ENCODE measurements around the gene SLC5A10.

Gene SLC5A10

GRCh38 chr17:18981642-18982424, 29.9 kb downstream of the SLC5A10 start:
- WGBS (ENCODE audit: insufficient coverage): 79% methylated on average over 29 of the region's 30 CpGs
- H3K27ac ChIP-seq (ENCODE audit: insufficient read depth in 1 of 2, low read depth in 1 of 2, low read length in 2 of 2, poor library complexity in 1 of 2, severe bottlenecking in 2 of 2): peak overlapping the region in 1 of 2 experiments; percentile 61
- no peak overlapping the region for H3K4me3 ChIP-seq (ENCODE audit: control insufficient read depth in 1 of 7, extremely low read depth in 1 of 7, insufficient read depth in 4 of 7, low read depth in 2 of 7, low read length in 6 of 7)
- no peaks in the 10 kb centered on the region for H3K9me3 ChIP-seq (ENCODE audit: control extremely low read depth in 1 of 5, control insufficient read depth in 4 of 5, insufficient read depth in 2 of 5, low read depth in 1 of 5, low read length in 4 of 5)
- H3K4me1 ChIP-seq (ENCODE audit: control extremely low read depth in 1 of 4, control insufficient read depth in 4 of 4, insufficient read depth in 4 of 4, low read length in 3 of 4): no peaks in the 10 kb centered on the region
- ChIA-PET CTCF (interaction anchor here (0.6 to 2.2 kb wide), 5 partner anchors 11 to 21 kb away, joined by 3 to 6 read pairs (median 3); no protein-coding TSS in a partner anchor), POLR2A (no interaction called here)
- DNase-seq: peak; percentile 24 to 46 (median 43)
- no peaks in the 10 kb centered on the region for H3K27me3 ChIP-seq (replicated peaks in 2 of 5; ENCODE audit: control insufficient read depth in 4 of 5, insufficient read depth in 5 of 5, low read length in 4 of 5)
- H3K36me3 ChIP-seq (ENCODE audit: control insufficient read depth in 4 of 4, insufficient read depth in 4 of 4, low read length in 3 of 4): peaks cover 0 to 34% (median 21%) of the 10 kb centered on the region in 4 experiments

- ChIA-PET POLR2A (no interaction called here), CTCF (interaction anchor here (1.7 to 2.9 kb wide), 4 partner anchors 8 to 23 kb away, joined by 6 to 8 read pairs (median 6); no protein-coding TSS in a partner anchor)
- peaks cover 0 to 24% (median 9%) of the 10 kb centered on the region in 4 experiments for H3K36me3 ChIP-seq (ENCODE audit: control insufficient read depth in 4 of 4, insufficient read depth in 4 of 4, low read length in 3 of 4)
- H3K27ac ChIP-seq (ENCODE audit: insufficient read depth in 1 of 2, low read depth in 1 of 2, low read length in 2 of 2, poor library complexity in 1 of 2, severe bottlenecking in 2 of 2): no peak overlapping the region
- no peaks in the 10 kb centered on the region for H3K27me3 ChIP-seq (replicated peaks in 2 of 5; ENCODE audit: control insufficient read depth in 4 of 5, insufficient read depth in 5 of 5, low read length in 4 of 5)
- no peaks in the 10 kb centered on the region for H3K4me1 ChIP-seq (ENCODE audit: control extremely low read depth in 1 of 4, control insufficient read depth in 4 of 4, insufficient read depth in 4 of 4, low read length in 3 of 4)
- H3K4me3 ChIP-seq (ENCODE audit: control insufficient read depth in 1 of 7, extremely low read depth in 1 of 7, insufficient read depth in 4 of 7, low read depth in 2 of 7, low read length in 6 of 7): no peak overlapping the region
- H3K9me3 ChIP-seq (ENCODE audit: control extremely low read depth in 1 of 5, control insufficient read depth in 4 of 5, insufficient read depth in 2 of 5, low read depth in 1 of 5, low read length in 4 of 5): no peaks in the 10 kb centered on the region
- 97% methylated on average over 18 of the region's 21 CpGs for WGBS (ENCODE audit: insufficient coverage)
- DNase-seq: no peak
These were observed 32.5 kb downstream of the SLC5A10 start for GRCh38 chr17:18984273-18985114.

- no peak for DNase-seq
- Histone ChIP-seq H3K36me3 (ENCODE audit: control insufficient read depth in 4 of 4, insufficient read depth in 4 of 4, low read length in 3 of 4) (peaks cover 0 to 21% (median 9%) of the 10 kb centered on the region in 4 experiments), H3K27me3 (replicated peaks in 2 of 5; ENCODE audit: control insufficient read depth in 4 of 5, insufficient read depth in 5 of 5, low read length in 4 of 5) (no peaks in the 10 kb centered on the region), H3K4me1 (ENCODE audit: control extremely low read depth in 1 of 4, control insufficient read depth in 4 of 4, insufficient read depth in 4 of 4, low read length in 3 of 4) (no peaks in the 10 kb centered on the region), H3K4me3 (ENCODE audit: control insufficient read depth in 1 of 7, extremely low read depth in 1 of 7, insufficient read depth in 4 of 7, low read depth in 2 of 7, low read length in 6 of 7) (no peak overlapping the region), H3K9me3 (ENCODE audit: control extremely low read depth in 1 of 5, control insufficient read depth in 4 of 5, insufficient read depth in 2 of 5, low read depth in 1 of 5, low read length in 4 of 5) (no peaks in the 10 kb centered on the region), H3K27ac (ENCODE audit: insufficient read depth in 1 of 2, low read depth in 1 of 2, low read length in 2 of 2, poor library complexity in 1 of 2, severe bottlenecking in 2 of 2) (no peak overlapping the region)
- ChIA-PET CTCF (interaction anchor here (0.9 to 2.9 kb wide), 4 partner anchors 10 to 24 kb away, joined by 3 to 8 read pairs (median 6); no protein-coding TSS in a partner anchor), POLR2A (no interaction called here)
- 98% methylated on average over 9 of the region's 9 CpGs for WGBS (ENCODE audit: insufficient coverage)
These were observed 33.5 kb downstream of the SLC5A10 start for GRCh38 chr17:18985475-18985874.

- no peak for DNase-seq
- Histone ChIP-seq H3K4me1 (ENCODE audit: control extremely low read depth in 1 of 4, control insufficient read depth in 4 of 4, insufficient read depth in 4 of 4, low read length in 3 of 4) (peaks cover 0 to 8% (median 5%) of the 10 kb centered on the region in 4 experiments), H3K4me3 (ENCODE audit: control insufficient read depth in 1 of 7, extremely low read depth in 1 of 7, insufficient read depth in 4 of 7, low read depth in 2 of 7, low read length in 6 of 7) (no peak overlapping the region), H3K27ac (ENCODE audit: insufficient read depth in 1 of 2, low read depth in 1 of 2, low read length in 2 of 2, poor library complexity in 1 of 2, severe bottlenecking in 2 of 2) (no peak overlapping the region), H3K27me3 (replicated peaks in 2 of 5; ENCODE audit: control insufficient read depth in 4 of 5, insufficient read depth in 5 of 5, low read length in 4 of 5) (no peaks in the 10 kb centered on the region), H3K36me3 (ENCODE audit: control insufficient read depth in 4 of 4, insufficient read depth in 4 of 4, low read length in 3 of 4) (peaks cover 0 to 18% (median 9%) of the 10 kb centered on the region in 4 experiments), H3K9me3 (ENCODE audit: control extremely low read depth in 1 of 5, control insufficient read depth in 4 of 5, insufficient read depth in 2 of 5, low read depth in 1 of 5, low read length in 4 of 5) (no peaks in the 10 kb centered on the region)
- POLR2A ChIA-PET: no interaction called here
- WGBS (ENCODE audit: insufficient coverage): 90% methylated on average over 20 of the region's 21 CpGs
- CTCF ChIA-PET: interaction anchor here (1.5 to 2.3 kb wide), 2 partner anchors 9 to 14 kb away, joined by 6 to 7 read pairs; no protein-coding TSS in a partner anchor
These were observed 34.7 kb downstream of the SLC5A10 start for GRCh38 chr17:18986541-18987229.

GRCh38 chr17:18987230-18987610, 35.3 kb downstream of the SLC5A10 start:
- POLR2A ChIA-PET: no interaction called here
- Histone ChIP-seq H3K36me3 (ENCODE audit: control insufficient read depth in 4 of 4, insufficient read depth in 4 of 4, low read length in 3 of 4) (peaks cover 0 to 18% (median 9%) of the 10 kb centered on the region in 4 experiments), H3K4me3 (ENCODE audit: control insufficient read depth in 1 of 7, extremely low read depth in 1 of 7, insufficient read depth in 4 of 7, low read depth in 2 of 7, low read length in 6 of 7) (no peak overlapping the region), H3K9me3 (ENCODE audit: control extremely low read depth in 1 of 5, control insufficient read depth in 4 of 5, insufficient read depth in 2 of 5, low read depth in 1 of 5, low read length in 4 of 5) (no peaks in the 10 kb centered on the region), H3K27ac (ENCODE audit: insufficient read depth in 1 of 2, low read depth in 1 of 2, low read length in 2 of 2, poor library complexity in 1 of 2, severe bottlenecking in 2 of 2) (no peak overlapping the region), H3K27me3 (replicated peaks in 2 of 5; ENCODE audit: control insufficient read depth in 4 of 5, insufficient read depth in 5 of 5, low read length in 4 of 5) (no peaks in the 10 kb centered on the region), H3K4me1 (ENCODE audit: control extremely low read depth in 1 of 4, control insufficient read depth in 4 of 4, insufficient read depth in 4 of 4, low read length in 3 of 4) (peaks cover 0 to 13% (median 10%) of the 10 kb centered on the region in 4 experiments)
- DNase-seq: no peak
- CTCF ChIA-PET: interaction anchor here (1.5 to 2.3 kb wide), 3 partner anchors 9 to 14 kb away, joined by 6 to 7 read pairs (median 6); no protein-coding TSS in a partner anchor
- 97% methylated on average over 9 of the region's 9 CpGs for WGBS (ENCODE audit: insufficient coverage)

- Histone ChIP-seq H3K27me3 (replicated peaks in 2 of 5; ENCODE audit: control insufficient read depth in 4 of 5, insufficient read depth in 5 of 5, low read length in 4 of 5) (no peaks in the 10 kb centered on the region), H3K36me3 (ENCODE audit: control insufficient read depth in 4 of 4, insufficient read depth in 4 of 4, low read length in 3 of 4) (peaks cover 0 to 18% (median 9%) of the 10 kb centered on the region in 4 experiments), H3K27ac (ENCODE audit: insufficient read depth in 1 of 2, low read depth in 1 of 2, low read length in 2 of 2, poor library complexity in 1 of 2, severe bottlenecking in 2 of 2) (no peak overlapping the region), H3K4me3 (ENCODE audit: control insufficient read depth in 1 of 7, extremely low read depth in 1 of 7, insufficient read depth in 4 of 7, low read depth in 2 of 7, low read length in 6 of 7) (no peak overlapping the region), H3K9me3 (ENCODE audit: control extremely low read depth in 1 of 5, control insufficient read depth in 4 of 5, insufficient read depth in 2 of 5, low read depth in 1 of 5, low read length in 4 of 5) (no peaks in the 10 kb centered on the region), H3K4me1 (ENCODE audit: control extremely low read depth in 1 of 4, control insufficient read depth in 4 of 4, insufficient read depth in 4 of 4, low read length in 3 of 4) (peaks cover 0 to 21% (median 18%) of the 10 kb centered on the region in 4 experiments)
- ChIA-PET CTCF (interaction anchor here (1.5 to 1.7 kb wide), 2 partner anchors 10 to 13 kb away, joined by 6 read pairs; no protein-coding TSS in a partner anchor), POLR2A (no interaction called here)
- DNase-seq: no peak
- WGBS (ENCODE audit: insufficient coverage): 93% methylated on average over 14 of the region's 14 CpGs
These were observed 36.0 kb downstream of the SLC5A10 start for GRCh38 chr17:18987862-18988545.

Data from common myeloid progenitor, CD34-positive (primary cell).